GM19023 (cell line): Measurements from ENCODE around the gene TAMALIN.
"Not testable (repeated sequence)": the region's sequence is repeated elsewhere in the genome, so short reads cannot be mapped to it uniquely, and the experiment has no call there.

Experiments
- ATAC-seq: cut with Tn5 transposase; IDR thresholded peaks from one replicate; pipeline ENCODE4 v1.9.1; 2021; ENCODE audit warnings: mild to moderate bottlenecking, moderate library complexity; ENCODE audit not compliant: unreplicated experiment

TAMALIN gene

GRCh38 chr12:52006726-52007157 is at the start of gene TAMALIN:
TSS of gene TAMALIN (plus strand) at chr12:52006946. CDS start at chr12:52007020, 74 bp downstream.
- peak; percentile 17 for ATAC-seq

- ATAC-seq: no peak
Observed at GRCh38 chr12:51958542-51958941, 48.2 kb upstream of the TAMALIN start.

- ATAC-seq: no peak
Observed at GRCh38 chr12:51959211-51959610, 47.5 kb upstream of the TAMALIN start.

GRCh38 chr12:51959921-51960320 is 46.8 kb upstream of the TAMALIN start:
- ATAC-seq: no peak

- ATAC-seq: no peak
Observed at GRCh38 chr12:51960488-51960887, 46.3 kb upstream of the TAMALIN start.

- ATAC-seq: no peak
Observed at GRCh38 chr12:51960890-51961289, 45.9 kb upstream of the TAMALIN start.

GRCh38 chr12:51961834-51962233 is 44.9 kb upstream of the TAMALIN start:
- ATAC-seq: no peak

GRCh38 chr12:51962737-51963136 is 44.0 kb upstream of the TAMALIN start:
- ATAC-seq: no peak

- no peak for ATAC-seq
Observed at GRCh38 chr12:51963477-51963876, 43.3 kb upstream of the TAMALIN start.

GRCh38 chr12:51969643-51970042 is 37.1 kb upstream of the TAMALIN start:
- no peak for ATAC-seq

- ATAC-seq: peak; percentile 94
Observed at GRCh38 chr12:51970904-51971646, 35.7 kb upstream of the TAMALIN start.

- no peak for ATAC-seq
Observed at GRCh38 chr12:51971679-51972421, 34.9 kb upstream of the TAMALIN start.

- no peak for ATAC-seq
Observed at GRCh38 chr12:51972422-51972812, 34.3 kb upstream of the TAMALIN start.

GRCh38 chr12:51972849-51973273 is 33.9 kb upstream of the TAMALIN start:
- ATAC-seq: no peak

GRCh38 chr12:51973560-51973959 is 33.2 kb upstream of the TAMALIN start:
- no peak for ATAC-seq

GRCh38 chr12:51974646-51975045 is 32.1 kb upstream of the TAMALIN start:
- no peak for ATAC-seq

- no peak for ATAC-seq
Observed at GRCh38 chr12:51975196-51975595, 31.6 kb upstream of the TAMALIN start.

GRCh38 chr12:51976376-51977160 is 30.2 kb upstream of the TAMALIN start:
- no peak for ATAC-seq

GRCh38 chr12:51977320-51977753 is 29.4 kb upstream of the TAMALIN start:
- no peak for ATAC-seq

- not testable (repeated sequence) for ATAC-seq
Observed at GRCh38 chr12:51979306-51979705, 27.4 kb upstream of the TAMALIN start.

GRCh38 chr12:51980051-51980808 is 26.5 kb upstream of the TAMALIN start:
- ATAC-seq: peak; percentile 70
